GM23338 (cell line): Measurements from ENCODE around the gene IQSEC3. TPM values are rescaled to one million over a fixed set of nuclear protein-coding genes. Genes with fewer than 3 reads are reported as not detected.

ENCODE experiments used
- CTCF ChIP-seq, 2 experiments: fragments of 200-600 bp in 1 of 2; sonication (generic) in 1 of 2; conservative IDR thresholded peaks; 2 replicates each; pipeline versions ENCODE4 v1.5.1 to v1.6.1; 2016 to 2017; ENCODE audit warnings: antibody characterized with exemption in 2 of 2, low read depth in 2 of 2, mild to moderate bottlenecking in 2 of 2, moderate library complexity in 1 of 2
- EZH2phosphoT487 ChIP-seq: fragments of 200-600 bp; sonication (generic); IDR thresholded peaks from one replicate; pipeline ENCODE4 v1.8.1; 2018; ENCODE audit warnings: antibody characterized with exemption; ENCODE audit not compliant: unreplicated experiment
- JUNB ChIP-seq: IDR thresholded peaks from one replicate; pipeline ENCODE4 v1.6.1; 2016; ENCODE audit warnings: antibody characterized with exemption; ENCODE audit not compliant: unreplicated experiment
- REST ChIP-seq: IDR thresholded peaks from one replicate; pipeline ENCODE4 v1.6.1; 2018; ENCODE audit warnings: antibody characterized with exemption; ENCODE audit not compliant: unreplicated experiment
- ZNF331 ChIP-seq: fragments of 250-450 bp; sonication (Bioruptor Pico); IDR thresholded peaks from 2 replicates; pipeline ENCODE4 v1.5.0; 2020; ENCODE audit warnings: low read depth, mild to moderate bottlenecking, moderate library complexity
- polyA plus RNA-seq: library from polyadenylated mRNA; unstranded; fragments of >200 nt; fragmentation: Nextera tagmentation; extraction: Ambion mirVana; gene quantifications from 2 replicates; pipeline ENCODE4 v1.2.1, GENCODE V29; 2016
- total RNA-seq: library from RNA; depleted of rRNA; stranded (reverse); fragments of >200 nt; shearing (Covaris generic); gene quantifications from 2 replicates; pipeline ENCODE4 v1.2.3, GENCODE V29; 2014
- TF ChIP-seq, protein P1 (sequence below): fragments of 250-450 bp; sonication (Bioruptor Pico); IDR thresholded peaks from 2 replicates; pipeline ENCODE4 v1.5.0; 2020; ENCODE audit warnings: mild to moderate bottlenecking, moderate library complexity

Gene IQSEC3
- total and polyA plus RNA-seq, 2 experiments from 2014 or later = 2.1 to 3.6 TPM

GRCh38 chr12:208813-209212, 142.2 kb downstream of the IQSEC3 start (continued):
- TF ChIP-seq, protein P1, sequence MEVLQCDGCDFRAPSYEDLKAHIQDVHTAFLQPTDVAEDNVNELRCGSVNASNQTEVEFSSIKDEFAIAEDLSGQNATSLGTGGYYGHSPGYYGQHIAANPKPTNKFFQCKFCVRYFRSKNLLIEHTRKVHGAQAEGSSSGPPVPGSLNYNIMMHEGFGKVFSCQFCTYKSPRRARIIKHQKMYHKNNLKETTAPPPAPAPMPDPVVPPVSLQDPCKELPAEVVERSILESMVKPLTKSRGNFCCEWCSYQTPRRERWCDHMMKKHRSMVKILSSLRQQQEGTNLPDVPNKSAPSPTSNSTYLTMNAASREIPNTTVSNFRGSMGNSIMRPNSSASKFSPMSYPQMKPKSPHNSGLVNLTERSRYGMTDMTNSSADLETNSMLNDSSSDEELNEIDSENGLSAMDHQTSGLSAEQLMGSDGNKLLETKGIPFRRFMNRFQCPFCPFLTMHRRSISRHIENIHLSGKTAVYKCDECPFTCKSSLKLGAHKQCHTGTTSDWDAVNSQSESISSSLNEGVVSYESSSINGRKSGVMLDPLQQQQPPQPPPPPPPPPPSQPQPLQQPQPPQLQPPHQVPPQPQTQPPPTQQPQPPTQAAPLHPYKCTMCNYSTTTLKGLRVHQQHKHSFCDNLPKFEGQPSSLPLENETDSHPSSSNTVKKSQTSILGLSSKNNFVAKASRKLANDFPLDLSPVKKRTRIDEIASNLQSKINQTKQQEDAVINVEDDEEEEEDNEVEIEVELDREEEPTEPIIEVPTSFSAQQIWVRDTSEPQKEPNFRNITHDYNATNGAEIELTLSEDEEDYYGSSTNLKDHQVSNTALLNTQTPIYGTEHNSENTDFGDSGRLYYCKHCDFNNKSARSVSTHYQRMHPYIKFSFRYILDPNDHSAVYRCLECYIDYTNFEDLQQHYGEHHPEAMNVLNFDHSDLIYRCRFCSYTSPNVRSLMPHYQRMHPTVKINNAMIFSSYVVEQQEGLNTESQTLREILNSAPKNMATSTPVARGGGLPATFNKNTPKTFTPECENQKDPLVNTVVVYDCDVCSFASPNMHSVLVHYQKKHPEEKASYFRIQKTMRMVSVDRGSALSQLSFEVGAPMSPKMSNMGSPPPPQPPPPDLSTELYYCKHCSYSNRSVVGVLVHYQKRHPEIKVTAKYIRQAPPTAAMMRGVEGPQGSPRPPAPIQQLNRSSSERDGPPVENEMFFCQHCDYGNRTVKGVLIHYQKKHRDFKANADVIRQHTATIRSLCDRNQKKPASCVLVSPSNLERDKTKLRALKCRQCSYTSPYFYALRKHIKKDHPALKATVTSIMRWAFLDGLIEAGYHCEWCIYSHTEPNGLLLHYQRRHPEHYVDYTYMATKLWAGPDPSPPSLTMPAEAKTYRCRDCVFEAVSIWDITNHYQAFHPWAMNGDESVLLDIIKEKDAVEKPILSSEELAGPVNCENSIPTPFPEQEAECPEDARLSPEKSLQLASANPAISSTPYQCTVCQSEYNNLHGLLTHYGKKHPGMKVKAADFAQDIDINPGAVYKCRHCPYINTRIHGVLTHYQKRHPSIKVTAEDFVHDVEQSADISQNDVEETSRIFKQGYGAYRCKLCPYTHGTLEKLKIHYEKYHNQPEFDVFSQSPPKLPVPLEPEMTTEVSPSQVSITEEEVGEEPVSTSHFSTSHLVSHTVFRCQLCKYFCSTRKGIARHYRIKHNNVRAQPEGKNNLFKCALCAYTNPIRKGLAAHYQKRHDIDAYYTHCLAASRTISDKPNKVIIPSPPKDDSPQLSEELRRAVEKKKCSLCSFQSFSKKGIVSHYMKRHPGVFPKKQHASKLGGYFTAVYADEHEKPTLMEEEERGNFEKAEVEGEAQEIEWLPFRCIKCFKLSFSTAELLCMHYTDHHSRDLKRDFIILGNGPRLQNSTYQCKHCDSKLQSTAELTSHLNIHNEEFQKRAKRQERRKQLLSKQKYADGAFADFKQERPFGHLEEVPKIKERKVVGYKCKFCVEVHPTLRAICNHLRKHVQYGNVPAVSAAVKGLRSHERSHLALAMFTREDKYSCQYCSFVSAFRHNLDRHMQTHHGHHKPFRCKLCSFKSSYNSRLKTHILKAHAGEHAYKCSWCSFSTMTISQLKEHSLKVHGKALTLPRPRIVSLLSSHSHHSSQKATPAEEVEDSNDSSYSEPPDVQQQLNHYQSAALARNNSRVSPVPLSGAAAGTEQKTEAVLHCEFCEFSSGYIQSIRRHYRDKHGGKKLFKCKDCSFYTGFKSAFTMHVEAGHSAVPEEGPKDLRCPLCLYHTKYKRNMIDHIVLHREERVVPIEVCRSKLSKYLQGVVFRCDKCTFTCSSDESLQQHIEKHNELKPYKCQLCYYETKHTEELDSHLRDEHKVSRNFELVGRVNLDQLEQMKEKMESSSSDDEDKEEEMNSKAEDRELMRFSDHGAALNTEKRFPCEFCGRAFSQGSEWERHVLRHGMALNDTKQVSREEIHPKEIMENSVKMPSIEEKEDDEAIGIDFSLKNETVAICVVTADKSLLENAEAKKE (CRISPR knock-in tag) = no peak
- TF ChIP-seq ZNF331 (CRISPR knock-in tag) (no peak), JUNB (no peak), EZH2phosphoT487 (no peak), REST (no peak), CTCF (conservative IDR thresholded peaks at IDR 0.05; ENCODE audit: low read depth in 2 of 2) (no peak)
